Prostate gland (tissue), 2 donors: Measurements from ENCODE around the gene VPS37B. TPM values are rescaled to one million over a fixed set of nuclear protein-coding genes. Genes with fewer than 3 reads are reported as not detected.
A peak's percentile ranks its signal among the peaks of the same experiment; 100 is the strongest.
"Not testable (repeated sequence)": the region's sequence is repeated elsewhere in the genome, so short reads cannot be mapped to it uniquely, and the experiment has no call there.

Experiments used
- DNase-seq: peaks from one replicate; pipeline ENCODE4 v3.0.0-alpha.2; 2019; ENCODE audit warnings: low spot score
- H3K27ac ChIP-seq, 2 donors: fragments of 200-600 bp; sonication (generic); 2 replicates each; pipeline ENCODE4 v1.5.1; 2017 to 2019
- H3K27me3 ChIP-seq: fragments of 200-600 bp; sonication (generic); replicated peaks from 2 replicates; pipeline ENCODE4 v1.5.1; 2019; ENCODE audit not compliant: insufficient read depth
- H3K36me3 ChIP-seq, 2 donors: fragments of 200-600 bp; sonication (generic); 1 replicate in 1 of 2; 2 replicates in 1 of 2; pipeline versions ENCODE4 v1.5.1 to v1.8.1; 2017 to 2019
- H3K4me1 ChIP-seq: fragments of 200-600 bp; sonication (generic); replicated peaks from 2 replicates; pipeline ENCODE4 v1.5.1; 2019
- H3K4me3 ChIP-seq, 2 donors: fragments of 200-600 bp; sonication (generic); 2 replicates each; pipeline ENCODE4 v1.5.1; 2017 to 2019
- H3K9me3 ChIP-seq: fragments of 200-600 bp; sonication (generic); 2 replicates; pipeline ENCODE4 v1.5.1; 2017
- CTCF ChIP-seq, 4 experiments: fragments of 200-600 bp in 2 of 4; fragments of 450-650 bp in 2 of 4; sonication (generic) in 2 of 4; IDR thresholded peaks; 1 replicate in 3 of 4; 2 replicates in 1 of 4; pipeline ENCODE4 v1.5.1; 2016 to 2019; ENCODE audit warnings: antibody characterized with exemption in 4 of 4, mild to moderate bottlenecking in 2 of 4, moderate library complexity in 2 of 4
- POLR2A ChIP-seq: fragments of 450-650 bp; IDR thresholded peaks from one replicate; pipeline ENCODE4 v1.6.1; 2016; ENCODE audit warnings: antibody characterized with exemption, mild to moderate bottlenecking
- POLR2AphosphoS5 ChIP-seq: sonication (generic); formaldehyde crosslinking; IDR thresholded peaks from one replicate; pipeline ENCODE4 v1.6.1; 2017; ENCODE audit warnings: antibody characterized with exemption
- WGBS: methylation state at CpG from one replicate; pipeline ENCODE4 v1.1.5; 2018; 5-methylcytosine and 5-hydroxymethylcytosine counted together
- intact Hi-C: fragments of 100-400 bp; cut with DNase I; formaldehyde crosslinking; loops from one replicate; pipeline ENCODE4 v1.14.2; 2022
- total RNA-seq, 2 donors: library from RNA; depleted of rRNA; stranded (reverse); fragments of >200 nt; gene quantifications; one replicate each; pipeline ENCODE4 v1.1.0, GENCODE V29; 2016

VPS37B gene
- total RNA-seq, 2 donors from 2014 or later: 37.6 to 67.7 TPM

GRCh38 chr12:122895320-122895703 is 612 bp downstream of the VPS37B start:
- TF ChIP-seq CTCF (IDR thresholded peaks at IDR 0.05) (no peak), POLR2A (no peak), POLR2AphosphoS5 (no peak)
- DNase-seq: no peak
- Histone ChIP-seq H3K27ac (peak overlapping the region; percentile 92 to 93), H3K4me3 (peak overlapping the region; percentile 89 to 95), H3K36me3 (no peaks in the 10 kb centered on the region), H3K4me1 (peaks cover 17% of the 10 kb centered on the region), H3K9me3 (no peaks in the 10 kb centered on the region), H3K27me3 (no peaks in the 10 kb centered on the region)
- intact Hi-C loops: no loop called here
- 2% methylated on average over 9 of the region's 9 CpGs for WGBS

- Histone ChIP-seq H3K27ac (peak overlapping the region; percentile 92 to 93), H3K4me1 (peaks cover 24% of the 10 kb centered on the region), H3K9me3 (no peaks in the 10 kb centered on the region), H3K36me3 (no peaks in the 10 kb centered on the region), H3K4me3 (peak overlapping the region; percentile 89 to 95), H3K27me3 (no peaks in the 10 kb centered on the region)
- peak; percentile 27 for TF ChIP-seq POLR2AphosphoS5
- no peak for TF ChIP-seq CTCF (IDR thresholded peaks at IDR 0.05)
- WGBS: 30% methylated on average over 15 of the region's 15 CpGs
- DNase-seq: no peak
- intact Hi-C loops: no loop called here
These were observed 1.5 kb downstream of the VPS37B start for GRCh38 chr12:122894193-122895121.

- TF ChIP-seq POLR2AphosphoS5: peak; percentile 62
- TF ChIP-seq POLR2A: no peak
- 57% methylated on average over 7 of the region's 7 CpGs for WGBS
These were observed 2.4 kb downstream of the VPS37B start for GRCh38 chr12:122893208-122894153.

GRCh38 chr12:122892724-122893123 is 3.2 kb downstream of the VPS37B start:
- H3K4me3 ChIP-seq, DNase-seq, H3K36me3 ChIP-seq, H3K27me3 ChIP-seq, H3K9me3 ChIP-seq, intact Hi-C loops: not testable (repeated sequence)
- whole genome bisulfite sequencing: 92% methylated on average over 9 of the region's 9 CpGs
- peak overlapping the region; percentile 92 to 93 for H3K27ac ChIP-seq
- peaks cover 33% of the 10 kb centered on the region for H3K4me1 ChIP-seq

More at GRCh38 chr12:122893208-122894153, 2.4 kb downstream of the VPS37B start:
- no peaks in the 10 kb centered on the region for H3K27me3 ChIP-seq
- H3K27ac ChIP-seq: peak overlapping the region; percentile 92 to 93
- no peaks in the 10 kb centered on the region for H3K36me3 ChIP-seq
- H3K4me3 ChIP-seq: peak overlapping the region; percentile 89 to 95
- peaks cover 33% of the 10 kb centered on the region for H3K4me1 ChIP-seq
- DNase-seq: no peak
- no peaks in the 10 kb centered on the region for H3K9me3 ChIP-seq
- intact Hi-C loops: no loop called here

- H3K4me1 ChIP-seq: peaks cover 37% of the 10 kb centered on the region
These were observed 4.0 kb downstream of the VPS37B start for GRCh38 chr12:122891661-122892525.

More at GRCh38 chr12:122891661-122892525, 4.0 kb downstream of the VPS37B start:
- no peaks in the 10 kb centered on the region for H3K27me3 ChIP-seq
- WGBS: 29% methylated on average over 10 of the region's 10 CpGs
- no peak for TF ChIP-seq POLR2AphosphoS5
- no peak for DNase-seq
- no peak overlapping the region for H3K4me3 ChIP-seq
- no peaks in the 10 kb centered on the region for H3K36me3 ChIP-seq
- H3K27ac ChIP-seq: peak overlapping the region; percentile 44 to 92
- intact Hi-C loops: no loop called here
- H3K9me3 ChIP-seq: no peaks in the 10 kb centered on the region
